Endometrial microvascular endothelial cells (primary cell): Measurements from ENCODE around the gene CST3. TPM values are rescaled to one million over a fixed set of nuclear protein-coding genes. Genes with fewer than 3 reads are reported as not detected.
"Not testable (repeated sequence)": the region's sequence is repeated elsewhere in the genome, so short reads cannot be mapped to it uniquely, and the experiment has no call there.

Experiments used
- in situ Hi-C: cut with HindIII; loops from 2 replicates; pipeline ENCODE4 v1.10.0; 2017; ENCODE audit warnings: low sequenced_read_pairs, low pct_unique_long_range_greater_than_20kb; ENCODE audit errors: inconsistent ontology term
- total RNA-seq: library from RNA; depleted of rRNA; stranded (reverse); fragments of >200 nt; gene quantifications from one replicate; pipeline ENCODE4 v1.2.3, GENCODE V29; 2015; ENCODE audit errors: inconsistent ontology term

The CST3 gene
- total RNA-seq, 1 donor from 2014 or later, result 346 TPM

GRCh38 chr20:23664046-23664445 lies 26.3 kb upstream of the CST3 start:
- in situ Hi-C loops, result not testable (repeated sequence)

GRCh38 chr20:23663180-23663579 lies 25.4 kb upstream of the CST3 start:
- in situ Hi-C loops, result no loop called here

DNA sequence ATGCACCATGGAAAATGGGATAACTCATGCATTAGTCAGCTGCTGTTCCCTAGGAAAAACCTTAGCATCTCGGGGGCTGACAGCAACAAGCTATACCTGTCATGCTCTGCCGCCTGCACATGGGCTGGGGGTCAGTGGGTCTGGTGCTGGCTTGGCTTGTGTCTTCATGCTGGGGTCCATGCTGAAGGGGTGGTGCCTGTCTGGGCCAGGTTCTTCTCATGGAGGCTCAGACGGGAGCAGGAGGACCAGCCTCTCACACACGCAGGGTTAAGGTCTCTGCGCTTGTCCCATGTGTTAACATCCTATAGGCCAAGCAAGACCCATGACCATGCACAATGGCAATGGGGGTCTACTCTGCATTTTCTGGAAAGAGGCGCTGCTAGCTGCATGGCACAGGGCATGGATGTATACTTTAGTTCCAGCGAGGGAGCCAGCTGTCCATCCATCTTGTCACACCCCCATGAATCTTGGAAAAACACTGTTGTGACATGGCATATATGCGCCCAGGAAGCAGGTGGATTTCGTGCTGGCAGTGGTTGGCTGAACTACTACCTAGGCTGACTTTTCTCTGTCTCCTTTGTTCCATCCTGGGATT lies 24.6 kb upstream of the CST3 start:
- in situ Hi-C loops, result no loop called here

DNA sequence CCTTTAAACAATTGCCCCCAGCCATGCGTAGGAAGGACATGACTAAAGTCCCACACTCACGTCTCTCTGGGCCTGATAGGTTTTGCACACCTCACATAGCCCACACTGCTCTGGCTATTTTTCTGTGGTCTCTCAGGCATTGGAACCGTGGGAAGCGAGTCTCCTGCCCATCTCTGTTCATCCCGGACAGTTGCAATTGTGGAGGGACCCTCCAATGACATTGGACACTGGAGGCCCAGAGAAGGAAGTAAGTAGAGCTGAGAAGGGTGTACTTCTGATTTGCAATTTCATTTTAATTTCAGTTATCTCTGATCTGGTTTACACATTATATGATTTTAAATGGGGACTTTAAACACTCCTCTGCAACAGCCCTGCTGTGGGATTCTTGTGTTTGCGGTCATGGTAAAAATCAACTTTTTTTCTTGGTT lies 23.3 kb upstream of the CST3 start:
- in situ Hi-C loops, result no loop called here

GRCh38 chr20:23659989-23660837 lies 22.5 kb upstream of the CST3 start:
- in situ Hi-C loops, result no loop called here

- in situ Hi-C loops, result not testable (repeated sequence)
These were observed 21.8 kb upstream of the CST3 start for GRCh38 chr20:23659610-23659988.

DNA sequence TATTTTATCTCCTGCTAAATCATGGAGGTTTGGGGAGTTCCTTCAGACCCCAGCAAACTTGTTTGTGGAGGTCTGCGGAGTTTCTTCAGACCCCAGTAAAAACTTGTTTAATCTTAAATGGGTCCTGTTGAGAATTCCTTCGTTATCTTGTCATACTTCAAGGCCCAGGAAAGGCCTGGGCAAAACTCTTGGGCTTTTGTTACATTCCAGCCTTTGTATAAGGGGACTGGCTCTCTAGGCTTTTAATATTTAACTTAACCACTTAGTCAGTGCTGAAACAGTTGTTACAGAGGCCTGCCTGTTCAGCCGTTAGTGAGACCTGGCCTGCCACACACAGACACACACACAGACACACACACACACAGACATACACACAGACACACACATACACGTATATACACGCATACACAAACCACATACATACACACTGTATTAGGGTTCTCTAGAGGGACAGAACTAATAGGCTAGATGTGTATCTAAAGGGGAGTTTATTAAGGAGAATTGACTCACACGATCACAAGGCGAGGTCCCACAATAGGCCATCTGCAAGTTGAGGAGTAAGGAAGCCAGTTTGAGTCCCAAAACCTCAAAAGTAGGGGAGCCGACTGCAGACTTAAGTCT lies 21.3 kb upstream of the CST3 start:
- in situ Hi-C loops, result no loop called here

DNA sequence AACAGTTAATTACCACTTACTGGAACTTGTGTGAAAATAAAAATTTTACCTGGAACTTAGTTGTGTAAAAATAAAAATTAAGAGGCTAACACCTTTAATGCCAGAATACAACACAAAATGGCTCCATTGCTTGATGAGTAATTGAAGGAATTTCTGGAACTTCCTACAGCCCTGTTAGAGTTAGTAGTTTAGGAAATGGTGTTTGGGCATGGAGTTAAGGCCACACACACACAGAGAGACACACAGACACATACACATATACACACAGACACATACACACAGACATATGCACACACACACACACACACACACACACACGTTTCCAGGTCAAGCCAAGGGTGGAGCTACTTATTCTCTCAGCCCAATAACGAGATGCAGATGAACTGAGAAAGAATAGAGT lies 20.6 kb upstream of the CST3 start:
- in situ Hi-C loops, result no loop called here

- in situ Hi-C loops, result no loop called here
These were observed 19.4 kb upstream of the CST3 start for GRCh38 chr20:23657202-23657601.

DNA sequence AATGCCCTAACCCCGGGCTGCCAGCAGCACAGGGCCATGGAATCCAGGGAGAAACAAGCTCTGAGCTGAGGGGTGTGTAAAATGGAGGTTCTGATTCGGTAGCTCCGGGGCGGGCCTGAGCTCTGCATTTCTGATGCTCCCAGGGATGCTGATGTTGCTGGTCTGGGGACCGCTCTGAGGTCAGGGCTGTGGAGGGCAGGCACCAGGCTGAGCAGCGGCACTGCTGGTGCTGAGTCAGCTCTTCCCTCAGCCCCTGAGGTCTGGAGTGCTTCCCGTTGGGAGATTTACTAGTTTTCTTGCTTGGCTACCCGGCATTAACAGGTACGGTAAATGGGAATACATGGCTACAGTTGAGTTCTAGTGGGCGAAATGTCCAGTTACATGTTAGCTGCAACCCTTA lies 18.6 kb upstream of the CST3 start:
- in situ Hi-C loops, result no loop called here

DNA sequence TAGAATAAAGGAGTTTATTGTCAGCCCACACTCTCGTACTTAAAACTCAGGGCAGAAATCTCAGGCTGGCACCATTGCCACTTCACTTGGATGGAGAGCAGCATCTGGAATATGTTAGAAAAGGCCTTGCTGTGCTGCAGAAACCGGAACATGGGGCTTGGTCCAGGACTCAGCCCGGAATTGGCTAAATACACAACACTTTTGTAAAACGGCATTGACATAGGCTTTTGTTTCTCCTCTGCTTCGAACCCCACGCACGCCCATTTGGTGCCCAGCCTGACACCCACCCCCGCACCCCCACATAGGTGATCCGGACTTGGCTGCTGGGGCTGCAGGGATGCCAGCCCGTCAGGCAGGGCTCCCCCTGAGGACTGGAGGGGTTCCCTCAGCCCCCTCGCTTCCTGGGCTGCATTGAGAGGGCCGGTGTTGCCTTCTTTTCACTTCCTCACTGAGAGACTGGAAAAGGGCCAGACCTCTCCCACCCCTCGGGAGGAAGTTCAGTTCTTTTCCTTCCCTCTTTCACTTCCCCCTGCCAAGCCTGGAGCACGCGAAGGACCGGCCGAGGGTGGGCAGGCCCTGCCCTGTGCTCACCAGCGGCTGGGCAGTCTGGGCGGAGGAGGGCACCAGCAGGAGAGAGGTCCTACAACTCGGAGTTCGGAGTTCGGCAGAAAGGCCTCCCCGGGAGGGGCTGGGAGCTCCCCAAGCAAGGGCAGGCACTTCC lies 17.9 kb upstream of the CST3 start:
- in situ Hi-C loops, result no loop called here

DNA sequence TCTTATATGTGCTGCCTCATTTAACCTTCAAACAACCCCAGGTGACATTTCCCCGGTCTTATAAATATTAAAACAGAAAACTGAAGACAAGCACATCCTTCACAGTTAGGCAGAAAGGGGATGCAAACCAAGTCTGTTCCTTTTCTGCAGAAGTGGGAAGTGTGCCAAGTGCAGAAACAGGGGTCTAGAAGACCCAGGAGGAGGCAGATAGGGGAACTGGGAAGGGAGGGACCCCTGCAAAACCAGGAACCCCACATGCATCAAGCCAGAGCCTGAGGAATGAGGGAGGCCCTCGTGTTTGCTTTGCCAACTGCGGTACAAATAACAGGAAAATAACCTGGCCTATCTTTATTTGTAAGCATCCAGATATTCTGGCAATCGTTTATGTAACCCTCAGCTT lies 17.0 kb upstream of the CST3 start:
- in situ Hi-C loops, result no loop called here

DNA sequence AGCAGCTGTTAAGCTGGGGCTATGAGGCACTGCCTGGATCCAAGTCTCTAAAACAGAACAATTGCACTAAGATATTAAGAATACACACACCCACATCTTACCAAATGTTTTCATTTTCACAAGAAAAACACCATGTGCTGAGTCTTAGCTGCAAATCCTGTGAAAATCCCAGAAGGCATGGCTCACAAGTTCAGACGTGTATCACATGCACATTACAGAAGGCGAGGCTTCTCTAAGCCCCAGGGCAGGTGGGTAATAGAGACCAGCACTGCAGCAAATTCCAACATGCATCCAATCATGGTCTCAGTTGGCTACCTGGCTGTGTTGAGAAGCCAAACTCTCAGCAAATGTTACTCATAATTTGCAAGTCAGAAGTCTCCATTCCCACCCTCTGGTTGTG lies 16.2 kb upstream of the CST3 start:
- in situ Hi-C loops, result no loop called here

- in situ Hi-C loops, result no loop called here
These were observed 15.7 kb upstream of the CST3 start for GRCh38 chr20:23653400-23653938.

- in situ Hi-C loops, result no loop called here
These were observed 15.2 kb upstream of the CST3 start for GRCh38 chr20:23652926-23653325.

GRCh38 chr20:23652371-23652770 lies 14.6 kb upstream of the CST3 start:
- in situ Hi-C loops, result no loop called here

- in situ Hi-C loops, result no loop called here
These were observed 13.4 kb upstream of the CST3 start for GRCh38 chr20:23651117-23651516.

- in situ Hi-C loops, result no loop called here
These were observed 12.2 kb upstream of the CST3 start for GRCh38 chr20:23649830-23650417.

DNA sequence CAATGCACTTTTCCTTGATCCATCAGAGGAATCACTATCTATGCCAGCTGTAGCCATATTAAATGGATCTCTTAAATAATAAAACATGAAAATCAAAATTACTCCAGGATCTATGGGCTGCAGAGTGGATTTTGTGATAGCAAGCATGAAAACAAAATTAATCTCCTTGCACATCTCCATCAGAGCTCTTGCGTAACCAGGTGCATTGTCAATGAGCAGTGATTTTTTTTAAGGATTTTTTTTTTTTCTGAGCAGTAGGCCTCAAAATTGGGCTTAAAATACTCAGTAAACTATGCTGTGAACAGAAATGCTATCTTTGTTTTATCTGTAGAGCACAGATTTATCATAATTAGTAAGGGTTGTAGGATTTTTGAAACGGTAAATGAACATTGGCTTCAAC lies 11.5 kb upstream of the CST3 start:
- in situ Hi-C loops, result no loop called here
